ENCODE measurements around the gene UQCRC1.

GRCh38 chr3:48599077-48599501, 10.4 kb downstream of the UQCRC1 start:
- TF ChIP-seq CTCF (IDR thresholded peaks at IDR 0.05 in 4 of 5, conservative IDR thresholded peaks at IDR 0.05 in 1 of 5), result no peak
- no peak for TF ChIP-seq POLR2A (IDR thresholded peaks at IDR 0.05)

Data from gastrocnemius medialis (tissue), 4 donors.